ENCODE measurements around the gene CTSO.

DNA sequence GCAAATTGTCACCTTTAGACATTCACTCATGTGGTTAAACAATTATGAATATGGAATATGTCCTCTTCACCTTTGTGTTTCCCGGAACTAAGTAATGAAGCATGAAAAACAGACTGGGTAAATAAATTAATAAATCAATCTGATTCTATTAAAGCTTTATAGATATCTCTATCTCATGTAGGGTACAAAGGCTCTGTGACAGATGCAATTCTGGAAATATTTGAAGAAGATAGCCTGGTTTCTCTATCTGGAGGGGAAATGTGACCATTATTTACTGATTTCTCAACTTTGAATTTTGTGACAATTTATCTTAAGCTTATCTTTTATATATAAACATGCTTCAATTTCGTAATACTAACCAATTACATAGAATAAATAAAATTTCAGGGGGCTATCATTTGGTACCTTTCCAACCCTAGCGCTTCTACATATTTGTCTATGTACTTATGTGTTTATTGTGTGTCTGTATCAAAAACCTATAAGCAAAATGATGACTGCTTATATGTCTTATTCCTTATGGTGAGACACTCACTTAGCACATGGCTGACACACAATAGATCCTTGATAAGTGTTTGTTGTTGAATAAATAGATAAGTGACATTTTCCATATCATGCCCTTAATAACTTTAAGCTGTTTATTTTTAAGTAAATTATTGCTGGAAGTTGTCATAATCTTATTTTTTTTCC is 9.9 kb downstream of the CTSO start:
- TF ChIP-seq GATA2 (IDR thresholded peaks at IDR 0.05; ENCODE audit: low read depth, low read length) (no peak), GATA3 (IDR thresholded peaks at IDR 0.05; ENCODE audit: low read depth, low read length) (no peak)

Data from SH-SY5Y (cell line).